ENCODE measurements around the gene KAZN. TPM values are rescaled to one million over a fixed set of nuclear protein-coding genes. Genes with fewer than 3 reads are reported as not detected.

Gene KAZN
- total and polyA plus RNA-seq, 2 donors, result 7.2 to 8.4 TPM

GRCh38 chr1:15005116-15005515 lies 406.6 kb downstream of the KAZN start:
- Histone ChIP-seq H3K27ac (ENCODE audit: low read depth) (no peak overlapping the region), H3K4me1 (ENCODE audit: insufficient read depth) (no peaks in the 10 kb centered on the region), H3K36me3 (ENCODE audit: insufficient read depth) (no peaks in the 10 kb centered on the region), H3K4me3 (ENCODE audit: low read depth, low read length) (no peak overlapping the region)
- WGBS, result 85% methylated on average over 7 of the region's 7 CpGs
- no peak for DNase-seq (ENCODE audit: extremely low spot score)

- no peaks in the 10 kb centered on the region for H3K36me3 ChIP-seq (ENCODE audit: insufficient read depth)
- H3K27ac ChIP-seq (ENCODE audit: low read depth), result no peak overlapping the region
- 88% methylated on average over 11 of the region's 11 CpGs for WGBS
- H3K4me3 ChIP-seq (ENCODE audit: low read depth, low read length), result no peak overlapping the region
- H3K4me1 ChIP-seq (ENCODE audit: insufficient read depth), result no peaks in the 10 kb centered on the region
- no peak for DNase-seq (ENCODE audit: extremely low spot score)
Observed at GRCh38 chr1:15007368-15007767, 408.9 kb downstream of the KAZN start.

GRCh38 chr1:15007842-15008241 lies 409.4 kb downstream of the KAZN start:
- Histone ChIP-seq H3K36me3 (ENCODE audit: insufficient read depth) (no peaks in the 10 kb centered on the region), H3K4me3 (ENCODE audit: low read depth, low read length) (no peak overlapping the region), H3K27ac (ENCODE audit: low read depth) (no peak overlapping the region), H3K4me1 (ENCODE audit: insufficient read depth) (no peaks in the 10 kb centered on the region)
- DNase-seq (ENCODE audit: extremely low spot score), result no peak
- whole genome bisulfite sequencing, result 49% methylated on average over 12 of the region's 12 CpGs

- no peak overlapping the region for H3K4me3 ChIP-seq (ENCODE audit: low read depth, low read length)
- H3K27ac ChIP-seq (ENCODE audit: low read depth), result no peak overlapping the region
- DNase-seq (ENCODE audit: extremely low spot score), result no peak
- H3K36me3 ChIP-seq (ENCODE audit: insufficient read depth), result no peaks in the 10 kb centered on the region
- 68% methylated on average over 19 of the region's 19 CpGs for WGBS
- no peaks in the 10 kb centered on the region for H3K4me1 ChIP-seq (ENCODE audit: insufficient read depth)
Observed at GRCh38 chr1:15008783-15009729, 410.6 kb downstream of the KAZN start.

- H3K4me3 ChIP-seq (ENCODE audit: low read depth, low read length), result no peak overlapping the region
- H3K27ac ChIP-seq (ENCODE audit: low read depth), result no peak overlapping the region
- no peaks in the 10 kb centered on the region for H3K36me3 ChIP-seq (ENCODE audit: insufficient read depth)
- 74% methylated on average over 2 of the region's 2 CpGs for WGBS
- no peaks in the 10 kb centered on the region for H3K4me1 ChIP-seq (ENCODE audit: insufficient read depth)
- DNase-seq (ENCODE audit: extremely low spot score), result no peak
Observed at GRCh38 chr1:15011160-15011559, 412.7 kb downstream of the KAZN start.

GRCh38 chr1:15011661-15012060 lies 413.2 kb downstream of the KAZN start:
- DNase-seq (ENCODE audit: extremely low spot score), result no peak
- Histone ChIP-seq H3K27ac (ENCODE audit: low read depth) (no peak overlapping the region), H3K4me1 (ENCODE audit: insufficient read depth) (no peaks in the 10 kb centered on the region), H3K36me3 (ENCODE audit: insufficient read depth) (no peaks in the 10 kb centered on the region), H3K4me3 (ENCODE audit: low read depth, low read length) (no peak overlapping the region)
- 80% methylated on average over 8 of the region's 8 CpGs for WGBS

GRCh38 chr1:15012822-15013221 lies 414.3 kb downstream of the KAZN start:
- no peak overlapping the region for H3K4me3 ChIP-seq (ENCODE audit: low read depth, low read length)
- no peaks in the 10 kb centered on the region for H3K36me3 ChIP-seq (ENCODE audit: insufficient read depth)
- 82% methylated on average over 8 of the region's 8 CpGs for WGBS
- H3K27ac ChIP-seq (ENCODE audit: low read depth), result no peak overlapping the region
- H3K4me1 ChIP-seq (ENCODE audit: insufficient read depth), result no peaks in the 10 kb centered on the region
- DNase-seq (ENCODE audit: extremely low spot score), result no peak

- Histone ChIP-seq H3K27ac (ENCODE audit: low read depth) (no peak overlapping the region), H3K36me3 (ENCODE audit: insufficient read depth) (no peaks in the 10 kb centered on the region), H3K4me3 (ENCODE audit: low read depth, low read length) (no peak overlapping the region), H3K4me1 (ENCODE audit: insufficient read depth) (no peaks in the 10 kb centered on the region)
- WGBS, result 91% methylated on average over 8 of the region's 8 CpGs
- no peak for DNase-seq (ENCODE audit: extremely low spot score)
Observed at GRCh38 chr1:15013767-15014166, 415.3 kb downstream of the KAZN start.

GRCh38 chr1:15014516-15014915 lies 416.0 kb downstream of the KAZN start:
- 68% methylated on average over 10 of the region's 10 CpGs for WGBS
- H3K4me1 ChIP-seq (ENCODE audit: insufficient read depth), result no peaks in the 10 kb centered on the region
- H3K36me3 ChIP-seq (ENCODE audit: insufficient read depth), result no peaks in the 10 kb centered on the region
- no peak for DNase-seq (ENCODE audit: extremely low spot score)
- no peak overlapping the region for H3K4me3 ChIP-seq (ENCODE audit: low read depth, low read length)
- no peak overlapping the region for H3K27ac ChIP-seq (ENCODE audit: low read depth)

GRCh38 chr1:15016001-15016400 lies 417.5 kb downstream of the KAZN start:
- H3K4me3 ChIP-seq (ENCODE audit: low read depth, low read length), result no peak overlapping the region
- H3K36me3 ChIP-seq (ENCODE audit: insufficient read depth), result no peaks in the 10 kb centered on the region
- no peak for DNase-seq (ENCODE audit: extremely low spot score)
- H3K27ac ChIP-seq (ENCODE audit: low read depth), result no peak overlapping the region
- WGBS, result 91% methylated on average over 9 of the region's 9 CpGs
- no peaks in the 10 kb centered on the region for H3K4me1 ChIP-seq (ENCODE audit: insufficient read depth)

GRCh38 chr1:15016526-15016925 lies 418.0 kb downstream of the KAZN start:
- Histone ChIP-seq H3K36me3 (ENCODE audit: insufficient read depth) (no peaks in the 10 kb centered on the region), H3K27ac (ENCODE audit: low read depth) (no peak overlapping the region), H3K4me1 (ENCODE audit: insufficient read depth) (no peaks in the 10 kb centered on the region), H3K4me3 (ENCODE audit: low read depth, low read length) (no peak overlapping the region)
- no peak for DNase-seq (ENCODE audit: extremely low spot score)
- 93% methylated on average over 10 of the region's 10 CpGs for WGBS

- no peaks in the 10 kb centered on the region for H3K36me3 ChIP-seq (ENCODE audit: insufficient read depth)
- WGBS, result 61% methylated on average over 7 of the region's 7 CpGs
- no peak overlapping the region for H3K4me3 ChIP-seq (ENCODE audit: low read depth, low read length)
- H3K27ac ChIP-seq (ENCODE audit: low read depth), result no peak overlapping the region
- no peaks in the 10 kb centered on the region for H3K4me1 ChIP-seq (ENCODE audit: insufficient read depth)
- no peak for DNase-seq (ENCODE audit: extremely low spot score)
Observed at GRCh38 chr1:15017120-15017519, 418.6 kb downstream of the KAZN start.

- no peak for DNase-seq (ENCODE audit: extremely low spot score)
- H3K4me3 ChIP-seq (ENCODE audit: low read depth, low read length), result no peak overlapping the region
- no peaks in the 10 kb centered on the region for H3K4me1 ChIP-seq (ENCODE audit: insufficient read depth)
- WGBS, result 92% methylated on average over 4 of the region's 4 CpGs
- no peak overlapping the region for H3K27ac ChIP-seq (ENCODE audit: low read depth)
- H3K36me3 ChIP-seq (ENCODE audit: insufficient read depth), result no peaks in the 10 kb centered on the region
Observed at GRCh38 chr1:15018767-15019166, 420.3 kb downstream of the KAZN start.

- H3K4me1 ChIP-seq (ENCODE audit: insufficient read depth), result no peaks in the 10 kb centered on the region
- WGBS, result 72% methylated on average over 18 of the region's 18 CpGs
- no peaks in the 10 kb centered on the region for H3K36me3 ChIP-seq (ENCODE audit: insufficient read depth)
- H3K4me3 ChIP-seq (ENCODE audit: low read depth, low read length), result no peak overlapping the region
- no peak overlapping the region for H3K27ac ChIP-seq (ENCODE audit: low read depth)
- no peak for DNase-seq (ENCODE audit: extremely low spot score)
Observed at GRCh38 chr1:15020943-15021745, 422.7 kb downstream of the KAZN start.
